NOMO-1 treated with DMSO at 0.1 percent for 48 hours (cell line): Measurements from ENCODE around the gene MED20.

ENCODE experiments used
- DNase-seq: peaks from one replicate; lab custom pipeline; 2025; ENCODE audit not compliant: unreplicated experiment; lab: John Stamatoyannopoulos, UW

Gene MED20

GRCh38 chr6:41858703-41859102 is 62.2 kb downstream of the MED20 start:
- no peak for DNase-seq
